SK-N-MC (cell line): ENCODE data around the gene CAPRIN1.
A peak's percentile ranks its signal among the peaks of the same experiment; 100 is the strongest.
"Not testable (repeated sequence)": the region's sequence is repeated elsewhere in the genome, so short reads cannot be mapped to it uniquely, and the experiment has no call there.

Experiments
- DNase-seq: peaks from one replicate; pipeline ENCODE4 v3.0.0-alpha.2; 2011; ENCODE audit warnings: low read depth, low spot score
- H3K27ac ChIP-seq: fragments of 200-600 bp; sonication (generic); 2 replicates; pipeline ENCODE4 v1.5.1; 2016; ENCODE audit warnings: mixed run types
- H3K36me3 ChIP-seq: fragments of 200-600 bp; sonication (generic); 2 replicates; pipeline ENCODE4 v1.6.1; 2017; ENCODE audit warnings: antibody characterized with exemption, low read length, mixed read lengths; ENCODE audit not compliant: insufficient read depth
- H3K4me3 ChIP-seq: fragments of 200-600 bp; sonication (generic); 2 replicates; pipeline ENCODE4 v1.5.1; 2016
- H3K9ac ChIP-seq: fragments of 200-600 bp; sonication (generic); 2 replicates; pipeline ENCODE4 v1.8.0; 2017; ENCODE audit warnings: mixed run types, mixed read lengths; ENCODE audit not compliant: insufficient read length
- H3K9me3 ChIP-seq: fragments of 200-600 bp; sonication (generic); 2 replicates; pipeline ENCODE4 v1.6.1; 2017; ENCODE audit warnings: low read depth, mild to moderate bottlenecking, antibody characterized with exemption, low read length, moderate library complexity, mixed read lengths
- EZH2 ChIP-seq: fragments of 200-600 bp; sonication (generic); IDR thresholded peaks from one replicate; pipeline ENCODE4 v1.6.1; 2017; ENCODE audit warnings: antibody characterized with exemption
- FOXP2 ChIP-seq: optimal IDR thresholded peaks from 2 replicates; pipeline ENCODE3; 2011; ENCODE audit warnings: mild to moderate bottlenecking, moderate library complexity; ENCODE audit not compliant: insufficient read depth; ENCODE audit errors: extremely low read length, control extremely low read depth
- POLR2AphosphoS5 ChIP-seq: IDR thresholded peaks from 2 replicates; pipeline ENCODE4 v1.6.1; 2012; ENCODE audit warnings: mild to moderate bottlenecking, low read depth, low read length, borderline replicate concordance

Gene CAPRIN1

GRCh38 chr11:34072832-34073231 is 21.3 kb downstream of the CAPRIN1 start:
- Histone ChIP-seq H3K27ac (no peak overlapping the region), H3K36me3 (peaks cover 94% of the 10 kb centered on the region)
- TF ChIP-seq EZH2 (no peak), FOXP2 (no peak), POLR2AphosphoS5 (peak; percentile 45)

GRCh38 chr11:34074391-34074790 is 22.9 kb downstream of the CAPRIN1 start:
- no peak for DNase-seq
- TF ChIP-seq EZH2 (no peak), POLR2AphosphoS5 (no peak; the same call in 1 of the 2 replicates), FOXP2 (no peak)

More at GRCh38 chr11:34072832-34073231, 21.3 kb downstream of the CAPRIN1 start:
- no peak for DNase-seq
- H3K4me3 ChIP-seq, result no peak overlapping the region
- no peaks in the 10 kb centered on the region for H3K9me3 ChIP-seq
- no peak overlapping the region for H3K9ac ChIP-seq

GRCh38 chr11:34075178-34075820 is 23.8 kb downstream of the CAPRIN1 start:
- DNase-seq, result no peak
- Histone ChIP-seq H3K9ac (no peak overlapping the region), H3K36me3 (peaks cover 100% of the 10 kb centered on the region), H3K4me3 (no peak overlapping the region), H3K9me3 (no peaks in the 10 kb centered on the region), H3K27ac (peak overlapping the region; percentile 69)
- no peak; the same call in 1 of the 2 replicates for TF ChIP-seq POLR2AphosphoS5
- no peak for TF ChIP-seq FOXP2
- no peak for TF ChIP-seq EZH2

More at GRCh38 chr11:34074391-34074790, 22.9 kb downstream of the CAPRIN1 start:
- Histone ChIP-seq H3K27ac (no peak overlapping the region), H3K9ac (no peak overlapping the region), H3K36me3 (peaks cover 100% of the 10 kb centered on the region), H3K4me3 (no peak overlapping the region), H3K9me3 (no peaks in the 10 kb centered on the region)

GRCh38 chr11:34080609-34081008 is 29.1 kb downstream of the CAPRIN1 start:
- Histone ChIP-seq H3K36me3 (peaks cover 99% of the 10 kb centered on the region), H3K4me3 (no peak overlapping the region), H3K9me3 (no peaks in the 10 kb centered on the region), H3K9ac (no peak overlapping the region), H3K27ac (peak overlapping the region; percentile 11; the same call in 1 of the 2 replicates)
- TF ChIP-seq FOXP2 (no peak), POLR2AphosphoS5 (no peak), EZH2 (no peak)
- no peak for DNase-seq

GRCh38 chr11:34084637-34085036 is 33.1 kb downstream of the CAPRIN1 start:
- no peak overlapping the region for H3K4me3 ChIP-seq
- no peaks in the 10 kb centered on the region for H3K9me3 ChIP-seq
- peaks cover 99% of the 10 kb centered on the region for H3K36me3 ChIP-seq
- no peak for TF ChIP-seq FOXP2
- TF ChIP-seq EZH2, result no peak
- TF ChIP-seq POLR2AphosphoS5, result no peak
- no peak overlapping the region for H3K9ac ChIP-seq
- no peak for DNase-seq
- H3K27ac ChIP-seq, result peak overlapping the region; percentile 49

GRCh38 chr11:34086554-34087283 is 35.2 kb downstream of the CAPRIN1 start:
- Histone ChIP-seq H3K36me3 (peaks cover 99% of the 10 kb centered on the region), H3K9me3 (no peaks in the 10 kb centered on the region), H3K9ac (no peak overlapping the region), H3K4me3 (no peak overlapping the region), H3K27ac (peak overlapping the region; percentile 29; the same call in 1 of the 2 replicates)
- no peak for TF ChIP-seq FOXP2
- no peak for TF ChIP-seq POLR2AphosphoS5
- TF ChIP-seq EZH2, result no peak
- no peak for DNase-seq

GRCh38 chr11:34091825-34092224 is 40.3 kb downstream of the CAPRIN1 start:
- H3K9me3 ChIP-seq, result no peaks in the 10 kb centered on the region
- H3K36me3 ChIP-seq, result peaks cover 99% of the 10 kb centered on the region
- no peak overlapping the region for H3K9ac ChIP-seq
- DNase-seq, result no peak
- H3K27ac ChIP-seq, result peak overlapping the region; percentile 39; the same call in 1 of the 2 replicates
- TF ChIP-seq FOXP2 (no peak), POLR2AphosphoS5 (no peak), EZH2 (no peak)
- no peak overlapping the region for H3K4me3 ChIP-seq

- not testable (repeated sequence) for H3K9ac ChIP-seq, H3K9me3 ChIP-seq, H3K4me3 ChIP-seq, DNase-seq
- Histone ChIP-seq H3K36me3 (peaks cover 100% of the 10 kb centered on the region), H3K27ac (0 out of 2 replicates have a peak overlapping the region, but pooled peaks have one; percentile 52)
Measured at GRCh38 chr11:34094900-34095299, 43.4 kb downstream of the CAPRIN1 start.
